NCI-H524 (cell line): Measurements from ENCODE around the gene SDSL.

Experiments
- DNase-seq, 2 experiments: peaks; one replicate each; lab custom pipeline; 2025; lab: John Stamatoyannopoulos, UW

The SDSL gene, protein sequence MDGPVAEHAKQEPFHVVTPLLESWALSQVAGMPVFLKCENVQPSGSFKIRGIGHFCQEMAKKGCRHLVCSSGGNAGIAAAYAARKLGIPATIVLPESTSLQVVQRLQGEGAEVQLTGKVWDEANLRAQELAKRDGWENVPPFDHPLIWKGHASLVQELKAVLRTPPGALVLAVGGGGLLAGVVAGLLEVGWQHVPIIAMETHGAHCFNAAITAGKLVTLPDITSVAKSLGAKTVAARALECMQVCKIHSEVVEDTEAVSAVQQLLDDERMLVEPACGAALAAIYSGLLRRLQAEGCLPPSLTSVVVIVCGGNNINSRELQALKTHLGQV

DNA sequence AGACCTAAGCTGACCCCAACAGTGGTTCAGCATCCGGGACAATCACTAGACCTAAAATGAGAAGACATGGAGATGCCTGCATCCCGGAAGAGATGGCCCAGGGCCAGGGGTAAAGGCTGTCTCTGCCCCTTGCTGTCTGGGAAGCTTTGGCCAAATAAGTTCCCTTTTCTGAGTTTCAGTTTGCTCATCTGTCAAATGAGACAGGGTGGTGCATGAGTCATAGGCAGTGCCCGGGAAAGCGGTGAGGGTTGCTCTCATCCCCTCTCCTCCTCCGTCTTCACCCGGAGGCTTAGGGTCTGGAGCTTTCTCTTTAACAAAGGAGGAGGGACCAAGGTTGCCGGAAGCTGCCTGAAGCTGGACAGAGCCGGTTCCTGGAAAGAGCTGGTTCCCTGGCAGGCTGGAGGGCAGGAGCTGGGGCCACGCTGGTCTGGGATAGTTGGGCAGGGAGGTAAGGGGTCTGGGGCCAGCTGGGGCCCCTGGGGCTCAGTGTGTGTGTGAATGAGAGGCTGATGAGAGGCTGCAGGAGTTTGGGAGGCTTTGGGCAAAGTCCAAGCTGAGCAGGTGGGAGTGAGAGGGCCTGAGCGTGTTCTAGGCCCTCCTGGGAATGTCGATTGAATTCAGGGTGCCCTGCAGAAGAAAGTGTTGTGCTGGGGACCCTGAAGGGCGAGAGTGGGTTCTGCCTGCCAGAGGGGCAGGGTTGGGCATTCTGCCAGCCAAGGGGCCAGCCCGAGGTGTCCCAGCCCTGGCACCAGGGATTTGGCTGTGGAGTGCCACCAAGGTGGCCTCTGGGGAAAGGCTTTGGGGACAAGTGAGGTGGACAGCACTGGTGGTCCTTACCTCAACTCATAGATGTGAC, at the start of gene SDSL:
TSS of gene SDSL (plus strand) at position 351 of the 856 bp plus-strand sequence. CDS start 5,603 bp downstream, outside the sequence.
- DNase-seq, result no peak

DNA sequence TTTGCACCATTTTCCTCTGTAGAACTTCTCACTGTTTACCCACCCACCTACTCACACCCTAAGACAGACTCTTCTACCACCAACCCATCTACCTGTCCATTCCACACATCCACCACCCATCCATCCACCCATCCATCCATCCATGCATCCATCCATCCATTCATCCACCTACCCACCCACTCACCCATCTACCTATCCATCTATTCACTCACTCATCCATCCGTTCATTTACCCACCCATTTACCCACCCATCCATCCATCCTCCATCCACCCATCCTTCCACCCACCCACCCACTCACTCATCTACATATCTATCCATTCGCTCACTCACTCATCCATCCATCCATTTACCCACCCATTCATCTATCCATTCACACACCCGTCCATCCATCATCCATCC, 48.7 kb upstream of the SDSL start:
- no peak for DNase-seq

DNA sequence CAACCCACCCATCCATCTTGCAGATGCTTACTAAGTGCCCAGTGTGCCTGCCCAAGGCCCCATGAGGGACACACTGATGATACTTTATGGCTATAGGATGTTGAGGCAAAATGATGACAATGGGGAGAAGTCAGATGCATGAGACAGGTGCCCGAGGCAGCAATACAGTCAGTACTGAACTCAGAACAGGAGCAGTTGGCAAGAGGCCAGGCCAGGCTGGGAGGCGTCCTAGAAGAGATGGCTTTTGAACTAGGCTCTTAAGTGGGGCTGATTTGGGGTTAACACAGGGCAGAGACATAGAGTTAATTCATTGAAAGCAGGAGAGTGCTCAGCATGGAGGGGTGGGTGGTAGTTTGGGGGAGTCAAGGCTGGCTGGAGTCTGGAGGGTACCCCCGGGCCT, 48.2 kb upstream of the SDSL start:
- no peak for DNase-seq

DNA sequence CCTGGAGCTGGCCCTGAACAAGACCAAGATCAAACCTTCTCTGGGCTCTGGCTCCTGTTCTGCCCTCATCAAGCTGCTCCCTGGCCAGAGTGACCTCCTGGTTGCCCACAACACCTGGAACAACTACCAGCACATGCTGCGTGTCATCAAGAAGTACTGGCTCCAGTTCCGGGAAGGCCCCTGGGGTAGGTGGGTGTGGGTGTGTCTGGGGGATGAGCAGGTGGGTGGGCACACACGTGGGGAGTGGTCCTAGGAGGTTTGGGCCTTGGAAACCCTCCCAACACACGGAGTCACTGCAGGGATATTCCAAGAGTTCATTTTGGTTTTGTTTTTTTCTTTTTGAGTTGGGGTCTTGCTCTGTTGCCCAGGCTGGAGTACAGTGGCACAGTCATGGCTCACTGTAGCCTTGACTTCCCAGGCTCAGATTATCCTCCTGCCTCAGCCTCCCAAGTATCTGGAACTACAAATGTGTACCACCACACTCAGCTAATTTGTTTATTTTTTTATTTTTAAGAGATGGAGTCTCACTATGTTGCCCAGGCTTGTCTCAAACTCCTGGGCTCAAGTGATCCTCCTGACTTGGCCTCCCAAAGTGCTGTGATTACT, 47.3 kb upstream of the SDSL start:
- no peak for DNase-seq

DNA sequence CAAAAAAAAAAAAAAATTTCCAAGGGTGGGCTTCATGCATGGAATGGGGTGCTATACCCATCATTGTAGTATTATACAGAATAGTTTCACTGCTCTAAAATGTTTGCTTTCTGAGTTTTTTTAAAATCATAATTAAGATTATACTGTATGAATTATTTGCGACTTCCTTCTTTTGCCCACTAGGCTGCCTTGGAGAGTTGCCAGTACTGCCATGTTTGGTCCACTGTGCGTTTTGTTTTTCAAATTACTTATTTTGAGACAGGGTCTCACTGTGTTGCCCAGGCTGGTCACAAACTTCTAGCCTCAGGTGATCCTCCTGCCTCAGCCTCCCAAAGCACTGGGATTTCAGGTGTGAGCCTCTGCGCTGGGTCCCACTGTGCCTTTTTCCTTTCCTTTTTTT, 43.9 kb upstream of the SDSL start:
- no peak for DNase-seq

DNA sequence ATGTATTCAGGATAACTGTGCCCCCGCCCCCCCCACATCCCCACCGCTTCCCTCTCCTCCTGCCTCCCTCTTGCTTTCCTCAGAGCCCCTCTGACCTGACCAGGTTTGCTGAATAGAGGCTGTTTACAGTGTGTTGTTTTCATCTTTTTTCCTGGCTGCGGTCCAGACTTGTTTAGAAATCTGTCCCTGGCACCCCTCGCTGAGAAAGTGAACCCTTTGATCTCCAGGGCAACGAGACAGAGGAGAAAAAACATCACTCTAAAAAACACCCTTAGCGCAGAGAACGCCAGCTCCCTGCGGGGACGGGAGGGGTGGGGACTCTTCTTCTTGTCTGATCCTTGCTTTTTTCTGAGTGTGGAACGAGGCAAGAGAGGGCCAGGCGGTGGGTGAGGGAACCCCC, 41.0 kb upstream of the SDSL start:
- no peak for DNase-seq

DNA sequence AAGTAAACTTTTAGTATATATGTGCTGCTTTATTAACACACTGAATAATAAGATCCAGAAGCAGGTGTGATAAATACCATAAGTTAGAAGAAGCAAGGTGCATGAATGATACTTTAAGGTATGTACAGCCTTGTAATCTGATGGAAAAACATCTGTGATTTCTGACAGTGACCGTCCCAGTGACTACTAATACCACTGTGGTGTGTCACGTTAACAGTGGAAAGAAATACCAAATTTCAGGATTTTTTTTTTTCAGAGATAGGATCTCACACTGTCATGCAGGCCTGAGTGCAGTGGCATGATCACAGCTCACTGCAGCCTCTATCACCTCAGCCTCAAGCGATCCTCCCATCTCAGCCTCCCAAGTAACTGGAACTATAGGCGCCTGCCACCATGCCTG, 40.0 kb upstream of the SDSL start:
- DNase-seq, result no peak

DNA sequence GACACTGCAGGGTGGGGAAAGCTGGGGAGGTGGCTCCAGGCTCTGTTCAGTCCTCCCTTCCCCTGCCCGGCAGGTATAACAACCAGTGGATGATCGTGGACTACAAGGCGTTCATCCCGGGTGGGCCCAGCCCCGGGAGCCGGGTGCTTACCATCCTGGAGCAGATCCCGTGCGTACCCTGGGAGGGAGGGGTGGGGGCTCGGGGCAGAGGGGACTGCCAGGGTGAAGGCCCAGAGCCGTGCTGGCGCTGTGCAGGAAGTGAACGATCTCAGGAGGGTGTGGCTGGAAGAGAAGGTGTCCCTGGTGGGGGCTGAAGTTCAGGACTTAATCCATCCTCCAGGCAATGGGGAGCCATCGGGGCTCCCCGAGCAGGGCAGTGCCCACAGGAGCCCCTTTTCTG, 37.4 kb upstream of the SDSL start:
- no peak for DNase-seq

DNA sequence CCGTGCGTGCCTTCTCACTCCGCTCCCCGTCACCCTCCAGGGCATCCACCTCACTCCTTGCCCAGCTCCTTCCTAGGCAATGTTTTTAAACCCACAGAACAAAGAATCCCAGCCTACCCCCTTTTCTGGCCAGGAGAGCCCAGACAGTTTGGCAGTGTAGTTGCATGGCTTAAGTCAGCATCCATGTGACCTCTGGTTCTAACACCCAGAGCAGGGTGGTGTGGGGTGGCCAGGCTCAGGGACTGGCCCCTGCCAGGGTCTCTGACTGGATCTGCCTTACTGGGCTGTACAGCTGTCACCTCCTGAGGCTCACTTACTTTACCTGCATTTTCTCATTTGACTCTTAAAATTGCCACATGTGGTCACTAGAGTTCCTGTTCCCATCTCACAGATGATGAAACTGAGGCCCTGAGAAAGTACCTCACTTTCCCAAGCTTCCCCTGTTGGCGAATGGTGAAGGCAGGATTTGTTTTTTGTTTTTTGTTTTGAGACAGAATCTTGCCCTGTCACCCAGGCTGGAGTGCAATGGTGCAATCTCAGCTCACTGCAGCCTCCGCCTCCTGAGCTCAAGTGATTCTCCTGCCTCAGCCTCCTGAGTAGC, 36.8 kb upstream of the SDSL start:
- no peak for DNase-seq

DNA sequence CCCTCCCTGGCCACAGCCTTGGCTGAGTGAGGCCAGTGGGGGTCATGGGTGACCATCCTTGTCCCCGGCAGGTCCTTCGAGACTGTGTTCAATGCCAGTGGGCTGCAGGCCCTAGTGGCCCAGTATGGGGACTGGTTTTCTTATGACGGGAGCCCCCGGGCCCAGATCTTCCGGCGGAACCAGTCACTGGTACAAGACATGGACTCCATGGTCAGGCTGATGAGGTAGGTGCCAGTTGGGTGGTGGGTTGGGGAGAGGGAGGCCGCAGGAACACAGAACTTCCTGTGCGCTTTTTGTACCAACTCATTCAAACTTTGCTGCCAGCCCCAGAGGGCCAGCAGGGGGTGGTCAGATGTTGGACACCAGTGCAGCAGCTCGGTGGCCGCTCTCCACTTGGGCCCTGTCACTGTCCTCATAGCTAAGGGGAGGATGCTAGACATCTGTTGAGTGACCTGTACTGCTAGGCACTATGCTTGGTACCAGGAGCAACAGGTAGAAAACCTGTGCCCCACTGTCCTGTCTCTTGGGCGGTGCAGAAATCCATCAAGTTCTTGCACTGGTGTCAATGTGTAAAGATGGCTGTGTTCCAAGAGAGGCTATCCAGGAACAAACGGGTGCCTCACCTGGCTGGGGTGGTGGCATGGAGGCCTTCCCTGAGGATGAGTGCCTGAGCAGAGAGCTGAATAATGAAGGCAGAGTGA, 35.2 kb upstream of the SDSL start:
- no peak for DNase-seq

DNA sequence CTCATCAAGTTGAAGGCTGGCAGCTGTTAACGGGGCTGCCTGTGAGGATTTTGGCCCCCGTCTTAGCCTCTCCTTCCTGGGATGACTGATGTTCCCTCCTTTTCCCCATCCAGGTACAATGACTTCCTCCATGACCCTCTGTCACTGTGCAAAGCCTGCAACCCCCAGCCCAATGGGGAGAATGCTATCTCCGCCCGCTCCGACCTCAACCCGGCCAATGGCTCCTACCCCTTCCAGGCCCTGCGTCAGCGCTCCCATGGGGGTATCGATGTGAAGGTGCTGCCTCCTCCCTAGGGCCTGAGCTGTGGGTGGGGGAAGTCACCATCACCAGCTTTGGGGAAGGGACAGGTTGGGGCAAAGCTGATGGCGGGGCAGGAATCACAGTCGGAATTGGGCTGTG, 34.5 kb upstream of the SDSL start:
- DNase-seq, result no peak

DNA sequence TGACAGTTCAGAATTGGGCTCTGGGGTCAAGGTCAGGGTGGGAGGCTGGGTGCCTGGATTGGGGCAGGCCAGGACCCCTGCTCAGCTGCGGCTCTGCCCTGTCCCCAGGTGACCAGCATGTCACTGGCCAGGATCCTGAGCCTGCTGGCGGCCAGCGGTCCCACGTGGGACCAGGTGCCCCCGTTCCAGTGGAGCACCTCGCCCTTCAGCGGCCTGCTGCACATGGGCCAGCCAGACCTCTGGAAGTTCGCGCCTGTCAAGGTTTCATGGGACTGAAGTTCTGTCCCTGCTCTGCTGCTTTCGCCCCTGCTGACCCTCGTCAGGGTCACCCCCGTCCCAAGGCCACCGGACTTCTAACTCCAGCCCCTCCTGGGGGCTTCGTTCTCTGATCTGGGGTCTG, 33.8 kb upstream of the SDSL start:
- DNase-seq, result no peak

DNA sequence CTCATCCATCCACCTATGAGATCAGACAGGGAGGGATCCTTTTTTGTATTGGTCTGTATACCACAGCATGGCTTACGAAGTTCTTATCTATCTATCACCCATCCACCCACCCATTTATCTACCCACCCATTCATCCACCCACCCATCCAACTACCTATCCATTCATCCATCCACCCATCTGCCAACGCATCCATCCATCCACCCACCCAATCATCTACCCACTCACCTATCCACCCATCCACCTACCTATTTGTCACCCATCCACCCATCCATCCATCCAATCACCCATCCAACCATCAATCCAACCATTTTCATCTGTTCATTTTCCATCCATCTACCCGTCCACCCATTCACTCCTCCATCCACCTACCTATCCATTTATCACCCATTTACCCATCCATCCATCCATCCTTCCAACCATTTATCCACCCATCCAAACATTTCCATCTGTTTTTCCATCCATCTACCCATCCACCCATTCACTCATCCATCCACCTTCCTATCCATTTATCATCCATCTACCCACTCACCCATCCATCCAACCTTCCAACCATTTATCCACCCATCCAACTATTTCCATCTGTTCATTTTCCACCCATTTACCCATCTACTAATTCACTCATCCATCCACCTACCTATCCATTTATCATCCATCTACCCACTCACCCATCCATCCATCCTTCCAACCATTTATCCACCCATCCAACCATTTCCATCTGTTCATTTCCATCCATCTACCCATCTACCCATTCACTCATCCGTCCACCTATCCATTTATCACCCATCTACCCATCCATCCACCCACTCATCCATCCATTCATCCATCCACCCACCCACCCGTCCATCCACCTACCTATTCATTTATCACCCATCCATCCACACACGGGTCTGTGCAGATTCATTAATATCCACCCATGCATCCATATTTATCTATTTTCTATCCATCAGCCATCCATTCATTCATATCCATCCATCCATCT, 31.8 kb upstream of the SDSL start:
- no peak for DNase-seq

DNA sequence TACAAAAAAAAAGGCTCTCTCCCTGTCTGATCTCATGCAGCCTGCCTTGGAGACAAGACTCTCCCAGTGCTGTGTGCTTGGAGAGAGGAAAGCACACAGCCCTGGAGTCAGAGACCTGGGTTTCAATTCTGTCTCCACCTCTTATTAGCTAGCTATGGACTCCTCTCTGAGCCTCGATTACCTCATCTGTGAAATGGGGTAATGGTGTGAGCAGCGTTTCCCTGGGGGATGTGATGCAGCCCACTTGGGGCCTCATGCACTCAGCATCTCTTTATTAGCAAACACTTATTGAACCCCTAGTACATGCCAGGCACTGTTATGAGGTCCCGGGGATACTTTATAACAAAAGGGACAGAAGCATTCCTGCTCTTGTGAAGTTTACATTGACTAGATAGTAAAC, 31.0 kb upstream of the SDSL start:
- no peak for DNase-seq

DNA sequence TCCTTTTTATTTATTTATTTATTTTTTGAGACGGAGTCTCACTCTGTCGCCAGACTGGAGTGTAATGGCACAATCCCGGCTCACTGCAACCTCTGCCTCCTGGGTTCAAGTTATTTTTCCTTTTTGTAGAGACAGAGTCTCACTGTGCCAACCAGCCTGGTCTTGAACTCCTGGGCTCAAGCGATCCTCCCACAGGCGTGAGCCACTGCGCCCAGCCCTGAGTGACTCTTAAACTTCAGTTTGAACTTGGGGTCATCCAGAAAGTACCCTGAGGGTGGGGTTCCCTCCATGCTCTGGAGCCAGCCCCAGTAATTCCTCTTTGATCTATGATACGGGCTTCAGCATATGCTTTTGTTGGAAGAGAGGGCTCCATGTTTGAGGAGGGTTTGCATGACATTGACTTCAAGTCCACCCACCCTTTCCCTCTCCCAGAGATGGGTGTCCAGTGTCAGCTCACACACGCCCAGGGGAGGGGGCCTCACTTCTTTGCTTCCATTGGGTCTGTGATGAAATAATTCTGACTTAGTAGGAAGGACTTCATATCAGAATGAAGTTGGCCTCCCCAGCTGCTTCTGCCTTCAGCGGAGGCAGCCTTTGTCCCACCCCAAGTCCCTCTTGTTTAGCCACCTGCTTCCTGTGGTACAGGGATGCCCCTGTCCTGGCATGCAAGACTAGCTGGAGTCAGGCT, 30.4 kb upstream of the SDSL start:
- DNase-seq, result no peak

DNA sequence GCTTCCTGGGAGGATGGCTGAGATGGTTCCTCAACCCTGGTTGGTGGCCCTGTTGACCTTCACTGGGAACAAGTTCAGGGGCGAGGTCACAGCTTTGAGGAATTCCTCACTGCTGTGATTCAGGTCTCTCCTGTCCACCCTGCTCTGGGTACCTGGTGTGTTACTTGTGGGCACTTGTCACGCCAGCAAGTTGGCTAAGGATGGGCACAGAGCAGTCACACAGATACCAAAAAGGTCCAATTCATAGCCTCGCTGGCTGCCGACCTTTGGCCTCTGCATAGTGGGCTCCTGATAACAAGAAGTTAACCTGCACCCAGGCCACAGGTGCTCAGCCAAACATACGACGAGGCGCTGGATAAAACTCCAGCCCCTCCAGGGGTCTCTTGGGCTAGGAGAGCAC, 29.7 kb upstream of the SDSL start:
- no peak for DNase-seq

DNA sequence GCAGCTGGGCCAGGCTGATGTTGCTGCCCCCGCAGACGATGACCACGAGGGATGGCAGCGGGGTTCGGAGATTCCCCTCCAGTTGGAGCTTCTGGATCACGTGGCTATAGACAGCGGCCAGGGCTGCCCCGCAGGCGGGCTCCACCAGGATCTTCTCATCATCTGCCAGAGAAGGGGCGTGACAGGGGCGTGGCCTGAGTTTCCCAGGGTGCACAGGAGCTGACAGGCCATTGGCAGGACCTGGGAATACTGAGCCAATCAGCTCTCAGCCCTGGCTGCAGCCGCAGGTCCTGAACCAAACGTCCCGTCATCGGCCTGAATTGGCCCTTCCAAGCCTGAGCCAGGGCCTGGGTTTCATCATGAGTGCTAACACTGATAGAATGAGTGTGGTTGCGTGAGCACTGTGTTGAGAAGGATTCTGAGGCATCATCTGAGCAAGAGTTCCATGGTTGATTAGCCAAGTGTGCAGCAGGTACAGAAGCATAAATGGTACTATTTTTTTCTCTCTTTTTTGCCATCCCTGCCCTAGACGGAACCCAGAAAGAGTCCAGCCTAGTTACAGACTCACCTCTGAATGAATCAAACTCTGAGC, 29.1 kb upstream of the SDSL start:
- DNase-seq, result no peak

DNA sequence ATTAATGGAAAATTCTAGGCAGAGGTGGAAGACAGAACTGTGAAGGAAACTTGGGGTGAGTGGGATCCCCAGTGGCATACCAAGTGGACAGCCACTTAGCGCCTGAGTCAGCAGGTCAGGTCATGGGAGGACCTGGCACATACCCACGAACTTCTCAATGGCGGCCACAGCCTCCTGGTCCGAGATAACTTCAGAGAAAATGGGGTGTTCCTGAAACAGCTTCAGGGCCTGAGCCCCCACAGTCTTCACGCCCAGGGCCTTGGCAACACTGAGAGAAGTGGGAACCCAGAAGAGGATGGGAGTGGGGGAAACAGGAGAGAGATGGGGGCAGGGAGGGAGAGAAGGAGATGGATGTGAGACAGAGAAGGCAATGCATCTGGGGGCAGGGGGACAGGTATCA, 28.4 kb upstream of the SDSL start:
- no peak for DNase-seq

DNA sequence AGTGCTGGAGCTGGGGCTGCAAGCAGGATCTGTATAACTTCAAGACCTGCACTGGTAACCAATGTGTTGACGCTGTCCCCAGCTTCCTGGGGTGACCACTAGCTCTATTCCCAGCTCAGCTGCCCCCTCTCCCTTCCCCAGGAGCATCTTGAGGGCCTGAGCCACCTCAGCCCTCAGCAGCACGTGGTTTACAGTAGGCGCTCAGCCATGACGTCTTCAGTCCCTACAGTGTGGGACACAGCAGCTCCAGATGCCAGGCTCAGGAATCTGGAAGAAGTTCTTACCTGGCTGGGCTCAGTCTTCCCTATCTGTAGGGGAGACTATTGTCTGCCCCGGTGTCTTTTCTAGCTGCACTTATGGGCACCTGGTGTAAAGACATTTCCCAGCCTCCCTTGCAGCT, 27.1 kb upstream of the SDSL start:
- DNase-seq, result no peak

DNA sequence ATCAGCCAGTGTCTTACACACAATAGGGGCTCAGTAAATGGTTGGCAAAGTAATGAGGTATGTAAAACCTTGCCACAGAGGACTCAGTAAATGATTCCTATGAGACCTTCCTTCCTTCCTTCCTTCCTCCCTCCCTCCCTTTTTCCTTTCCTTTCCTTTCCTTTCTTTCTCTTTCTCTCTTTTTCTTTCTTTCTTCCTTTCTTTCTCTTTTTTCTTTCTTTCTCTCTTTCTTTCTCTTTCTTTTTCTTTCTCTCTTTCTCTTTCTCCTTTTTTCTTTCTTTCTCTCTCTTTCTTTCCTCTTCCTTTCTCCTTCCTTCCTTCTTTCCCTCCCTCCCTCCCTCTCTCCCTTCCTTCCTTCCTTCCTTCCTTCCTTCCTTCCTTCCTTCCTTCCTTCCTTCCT, 26.0 kb upstream of the SDSL start:
- DNase-seq, result no peak
